Measurements from ENCODE around the gene MYADML2.

Gene MYADML2

GRCh38 chr17:81978524-81979298 is 31.7 kb upstream of the MYADML2 start:
- no peak for DNase-seq

DNA sequence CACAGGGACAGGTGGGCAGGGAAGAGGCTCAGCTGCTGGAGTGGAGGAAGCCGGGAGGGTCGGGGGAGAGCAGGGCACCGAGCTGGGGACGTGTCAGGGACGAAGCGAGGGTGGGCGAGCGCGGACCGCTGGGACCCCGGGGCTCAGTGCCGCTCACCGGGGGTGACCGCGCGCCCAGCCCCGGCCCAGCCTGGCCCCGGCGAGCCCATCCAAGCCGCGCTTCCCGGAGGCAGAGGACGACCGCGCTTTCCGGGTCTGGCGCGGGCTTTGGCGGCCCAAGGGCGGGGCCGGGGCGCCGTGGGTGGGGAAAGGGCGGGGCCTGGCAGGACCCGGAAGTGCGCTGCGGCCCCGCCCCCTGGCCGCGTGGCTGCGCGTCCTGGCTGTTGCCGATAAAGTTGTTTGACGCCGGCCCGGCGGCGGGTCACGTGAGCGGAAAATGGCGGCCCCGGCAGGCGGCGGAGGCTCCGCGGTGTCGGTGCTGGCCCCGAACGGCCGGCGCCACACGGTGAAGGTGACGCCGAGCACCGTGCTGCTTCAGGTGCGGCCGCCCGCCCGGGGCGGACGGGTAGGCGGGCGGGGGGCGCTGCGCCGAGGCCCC is 30.3 kb upstream of the MYADML2 start, which contains the start of gene ASPSCR1:
ASPSCR1 (plus strand) TSS at position 419 of the 598 bp plus-strand sequence; CDS start at position 437, 18 bp downstream.
- DNase-seq = peak; percentile 98

- DNase-seq = peak; percentile 96
These were observed 29.5 kb upstream of the MYADML2 start for GRCh38 chr17:81976332-81977210.

DNA sequence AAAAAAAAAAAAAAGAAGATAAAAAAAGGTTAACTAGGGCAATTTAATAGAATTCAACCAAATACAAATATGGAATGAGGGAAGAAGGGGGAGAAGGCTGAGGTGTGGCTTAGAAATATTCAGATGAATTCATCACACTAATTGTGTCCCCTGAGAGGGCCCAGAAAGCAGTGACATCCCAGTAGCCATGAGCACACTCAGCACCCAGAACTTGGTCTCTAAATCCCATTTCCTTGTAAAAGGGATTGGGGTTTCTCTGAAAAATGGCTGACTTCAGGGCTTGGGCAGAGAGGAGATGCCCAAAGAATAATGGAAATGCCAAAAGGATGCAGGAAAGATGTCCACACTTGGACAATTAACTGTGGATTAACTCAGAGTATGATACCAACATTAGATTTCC is 26.4 kb upstream of the MYADML2 start:
- DNase-seq = peak; percentile 39

- DNase-seq = no peak
These were observed 22.1 kb upstream of the MYADML2 start for GRCh38 chr17:81968850-81969812.

DNA sequence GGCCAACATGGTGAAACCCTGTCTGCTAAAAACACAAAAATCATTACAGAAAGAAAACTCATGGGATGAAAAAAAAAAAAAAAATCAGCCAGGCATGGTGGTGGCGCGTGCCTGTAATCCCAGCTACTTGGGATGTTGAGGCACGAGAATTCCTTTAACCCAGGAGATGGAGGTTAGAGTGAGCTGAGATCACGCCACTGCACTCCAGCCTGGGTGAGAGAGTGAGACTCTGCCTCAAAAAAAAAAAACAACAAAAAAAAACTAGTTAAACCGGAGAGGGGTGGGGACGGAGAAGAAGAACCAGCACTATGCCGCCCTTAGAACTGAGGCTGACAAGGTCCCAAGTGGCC is 21.3 kb upstream of the MYADML2 start:
- no peak for DNase-seq

GRCh38 chr17:81967533-81968395 is 20.7 kb upstream of the MYADML2 start:
- DNase-seq = peak; percentile 99

- no peak for DNase-seq
These were observed 20.2 kb upstream of the MYADML2 start for GRCh38 chr17:81967244-81967532.

DNA sequence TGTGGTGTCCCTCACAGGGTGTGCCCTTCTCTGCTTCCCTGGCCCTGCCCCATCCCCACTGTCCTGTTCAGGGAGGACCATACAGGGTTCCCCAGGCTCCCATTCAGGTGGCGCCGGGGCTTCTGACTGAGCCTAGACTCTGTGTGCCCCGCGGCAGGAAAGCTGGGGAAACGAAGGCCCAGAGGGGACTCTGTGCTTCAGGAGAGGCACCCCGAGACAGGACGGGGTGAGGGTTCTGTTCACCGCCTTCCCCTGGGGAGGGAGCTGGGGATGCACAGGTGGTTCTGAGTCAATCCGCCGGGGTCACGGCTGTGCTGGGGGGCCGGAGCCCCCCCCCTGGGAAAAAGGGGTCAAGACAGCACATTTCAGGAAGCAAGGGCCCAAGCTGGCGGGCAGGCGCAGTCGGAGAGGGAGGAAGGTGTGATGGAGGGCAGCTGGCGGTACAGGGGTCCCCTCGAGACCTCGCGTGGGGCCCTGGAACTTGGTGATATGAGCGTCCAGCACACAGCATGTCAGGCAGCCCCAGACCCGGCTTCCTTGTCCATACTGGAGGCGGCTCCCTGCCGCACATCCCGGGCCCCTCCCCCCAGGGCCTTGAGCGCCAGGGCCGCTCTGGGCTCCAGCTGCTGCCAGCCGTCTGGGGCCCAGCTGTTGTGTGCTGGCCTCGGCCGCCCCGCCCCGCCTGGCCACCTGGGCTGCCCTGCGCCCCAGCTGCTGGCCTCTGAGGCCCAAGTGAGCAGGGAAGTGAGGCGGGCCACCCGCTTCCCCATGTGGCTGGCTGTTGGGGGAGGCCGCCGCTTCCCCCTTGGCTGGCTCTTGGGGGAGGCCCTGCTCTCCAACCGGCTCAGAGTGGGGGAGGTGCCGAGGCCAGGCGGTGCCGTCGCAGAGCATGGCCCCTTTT is 19.6 kb upstream of the MYADML2 start:
- DNase-seq = peak; percentile 99

DNA sequence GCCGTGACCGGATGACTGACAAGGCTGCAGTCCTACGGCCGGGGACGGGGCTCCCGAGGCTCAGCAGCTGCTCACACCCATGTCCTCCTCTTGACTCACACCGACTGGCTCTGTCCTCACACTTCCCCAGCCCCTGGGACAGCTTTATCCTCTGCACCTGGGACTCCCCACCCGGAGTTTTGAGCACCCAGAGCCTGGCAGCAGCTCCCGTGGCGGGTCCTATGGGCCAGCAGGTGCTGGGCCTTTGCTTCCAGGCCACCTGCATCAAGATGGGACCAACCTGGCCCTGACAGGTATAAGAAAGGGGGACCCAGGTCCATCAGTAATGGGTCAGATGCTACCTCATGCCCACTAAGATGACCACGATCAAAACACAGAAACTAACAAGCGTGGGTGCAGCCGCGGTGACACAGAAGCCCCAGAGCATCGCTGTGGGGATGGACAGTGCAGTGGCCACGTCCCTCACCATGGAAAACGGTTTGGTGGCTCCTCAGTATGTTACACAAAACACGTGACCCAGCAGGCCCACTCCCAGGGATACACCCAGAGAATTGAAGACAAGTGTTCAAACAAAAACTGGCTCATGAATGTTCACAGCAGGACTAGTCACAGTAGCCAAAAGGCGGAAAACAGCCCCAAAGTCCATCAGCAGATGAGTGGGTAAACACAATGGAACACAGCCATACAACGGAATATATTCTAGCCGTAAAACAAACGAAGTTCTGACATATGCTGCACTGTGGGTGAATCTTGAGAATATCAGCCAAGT is 17.2 kb upstream of the MYADML2 start:
- DNase-seq = no peak

DNA sequence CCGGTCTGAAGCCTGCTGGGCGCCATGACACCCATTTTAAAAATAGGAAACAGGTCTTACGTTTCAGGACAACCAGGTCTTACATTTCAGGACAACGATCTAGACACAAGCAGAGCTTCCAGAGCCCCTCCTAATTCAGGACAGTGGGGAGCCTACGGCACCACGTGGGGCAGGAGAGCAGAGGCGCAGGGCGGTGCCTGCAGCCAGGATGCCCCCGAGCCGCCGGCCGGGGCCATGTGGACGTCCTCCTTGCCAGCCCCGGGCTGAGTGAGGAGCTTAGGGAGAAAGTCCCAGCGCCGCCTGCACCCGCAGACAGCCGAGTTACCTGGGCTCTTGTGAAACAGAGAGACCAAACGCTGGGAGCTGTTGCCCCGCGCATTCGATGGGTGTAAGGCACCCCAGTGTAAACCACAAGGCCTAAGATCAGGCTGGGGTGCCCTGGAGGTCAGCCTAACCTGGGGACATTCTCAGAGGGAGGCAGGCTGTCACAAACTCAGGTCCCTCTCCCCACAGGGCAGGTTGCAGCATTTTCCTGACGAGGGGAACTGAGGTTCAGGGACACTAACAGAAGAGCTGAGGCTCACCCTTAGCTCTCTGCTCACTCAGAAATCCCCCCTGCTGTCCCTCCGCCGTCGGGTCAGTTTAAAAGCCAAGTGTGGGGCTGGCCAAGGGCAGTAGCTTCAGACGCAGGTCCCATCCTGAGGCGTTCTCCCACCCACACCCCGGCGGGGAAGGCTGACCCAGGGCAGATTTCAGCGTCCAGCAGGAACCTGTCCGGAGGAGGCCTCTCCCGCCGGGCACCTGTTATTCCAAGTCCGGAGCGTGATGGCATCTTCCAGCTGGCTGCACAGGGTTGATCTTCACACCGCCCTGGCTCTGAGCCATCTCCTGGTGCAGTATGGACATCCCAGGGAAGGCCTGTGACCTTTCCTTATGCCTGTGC is 15.7 kb upstream of the MYADML2 start:
- peak; percentile 63 for DNase-seq

- DNase-seq = no peak
These were observed 14.8 kb upstream of the MYADML2 start for GRCh38 chr17:81961521-81962498.

DNA sequence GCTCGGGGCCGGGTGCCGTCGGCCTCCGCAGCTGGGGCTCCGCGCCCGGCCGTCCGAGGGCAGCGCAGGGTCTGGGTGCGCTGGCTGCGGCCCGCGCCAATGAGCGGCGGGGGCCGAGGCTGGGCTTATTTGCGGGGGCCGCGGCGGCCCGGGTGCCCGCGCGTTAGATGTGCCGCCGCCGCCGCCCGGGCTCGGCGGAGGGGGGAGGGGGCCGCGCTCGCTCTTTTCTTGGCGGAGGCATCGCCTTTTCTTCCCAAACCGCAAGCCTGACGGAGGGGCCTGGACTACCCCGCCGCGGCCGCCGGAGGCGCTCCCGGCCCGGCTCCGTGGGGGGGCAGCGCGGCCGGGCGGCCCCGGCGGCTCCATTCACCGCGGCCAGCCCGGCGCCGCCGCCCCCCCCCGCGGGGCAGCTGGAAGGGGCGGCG is 14.1 kb upstream of the MYADML2 start, which contains the start of gene NOTUM:
NOTUM (minus strand) TSS at position 101 of the 425 bp plus-strand sequence. CDS start 278 bp downstream, outside the sequence.
- peak; percentile 75 for DNase-seq

GRCh38 chr17:81960130-81960958 is 13.3 kb upstream of the MYADML2 start:
- peak; percentile 63 for DNase-seq

- DNase-seq = peak; percentile 83
These were observed 12.5 kb upstream of the MYADML2 start for GRCh38 chr17:81959362-81960129.
